22Rv1 (cell line): Measurements from ENCODE around the gene RET.

Source experiments
- ZFX ChIP-seq: fragments of 450-650 bp; IDR thresholded peaks from 2 replicates; pipeline ENCODE4 v1.6.1; 2017; ENCODE audit warnings: antibody characterized with exemption, borderline replicate concordance
- TF ChIP-seq, protein P1 (sequence below): fragments of 450-650 bp; IDR thresholded peaks from 2 replicates; pipeline ENCODE4 v1.5.1; 2017; ENCODE audit warnings: mild to moderate bottlenecking

DNA sequence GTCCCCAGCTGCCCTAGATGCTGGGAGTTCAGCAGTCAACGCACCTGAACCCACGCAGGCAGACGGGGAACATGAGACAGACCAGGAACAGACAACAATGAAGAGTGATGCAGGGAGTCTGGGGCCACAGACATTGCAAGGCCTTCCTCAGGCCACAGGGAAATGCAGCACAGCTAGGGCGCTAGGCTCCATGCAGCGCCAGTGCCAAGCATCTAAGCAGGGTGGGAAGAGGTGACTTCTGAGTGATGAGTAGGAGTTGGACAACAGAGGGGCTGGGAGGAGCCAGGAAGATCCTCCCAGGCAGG, 7.7 kb upstream of the RET start:
- TF ChIP-seq, protein P1, sequence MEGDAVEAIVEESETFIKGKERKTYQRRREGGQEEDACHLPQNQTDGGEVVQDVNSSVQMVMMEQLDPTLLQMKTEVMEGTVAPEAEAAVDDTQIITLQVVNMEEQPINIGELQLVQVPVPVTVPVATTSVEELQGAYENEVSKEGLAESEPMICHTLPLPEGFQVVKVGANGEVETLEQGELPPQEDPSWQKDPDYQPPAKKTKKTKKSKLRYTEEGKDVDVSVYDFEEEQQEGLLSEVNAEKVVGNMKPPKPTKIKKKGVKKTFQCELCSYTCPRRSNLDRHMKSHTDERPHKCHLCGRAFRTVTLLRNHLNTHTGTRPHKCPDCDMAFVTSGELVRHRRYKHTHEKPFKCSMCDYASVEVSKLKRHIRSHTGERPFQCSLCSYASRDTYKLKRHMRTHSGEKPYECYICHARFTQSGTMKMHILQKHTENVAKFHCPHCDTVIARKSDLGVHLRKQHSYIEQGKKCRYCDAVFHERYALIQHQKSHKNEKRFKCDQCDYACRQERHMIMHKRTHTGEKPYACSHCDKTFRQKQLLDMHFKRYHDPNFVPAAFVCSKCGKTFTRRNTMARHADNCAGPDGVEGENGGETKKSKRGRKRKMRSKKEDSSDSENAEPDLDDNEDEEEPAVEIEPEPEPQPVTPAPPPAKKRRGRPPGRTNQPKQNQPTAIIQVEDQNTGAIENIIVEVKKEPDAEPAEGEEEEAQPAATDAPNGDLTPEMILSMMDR: no peak
- TF ChIP-seq ZFX: no peak
